Measurements from ENCODE around the gene MCM8. TPM values are rescaled to one million over a fixed set of nuclear protein-coding genes. Genes with fewer than 3 reads are reported as not detected.

The MCM8 gene
- total RNA-seq, 2 experiments from 2014 or later = 43.7 to 58.2 TPM

DNA sequence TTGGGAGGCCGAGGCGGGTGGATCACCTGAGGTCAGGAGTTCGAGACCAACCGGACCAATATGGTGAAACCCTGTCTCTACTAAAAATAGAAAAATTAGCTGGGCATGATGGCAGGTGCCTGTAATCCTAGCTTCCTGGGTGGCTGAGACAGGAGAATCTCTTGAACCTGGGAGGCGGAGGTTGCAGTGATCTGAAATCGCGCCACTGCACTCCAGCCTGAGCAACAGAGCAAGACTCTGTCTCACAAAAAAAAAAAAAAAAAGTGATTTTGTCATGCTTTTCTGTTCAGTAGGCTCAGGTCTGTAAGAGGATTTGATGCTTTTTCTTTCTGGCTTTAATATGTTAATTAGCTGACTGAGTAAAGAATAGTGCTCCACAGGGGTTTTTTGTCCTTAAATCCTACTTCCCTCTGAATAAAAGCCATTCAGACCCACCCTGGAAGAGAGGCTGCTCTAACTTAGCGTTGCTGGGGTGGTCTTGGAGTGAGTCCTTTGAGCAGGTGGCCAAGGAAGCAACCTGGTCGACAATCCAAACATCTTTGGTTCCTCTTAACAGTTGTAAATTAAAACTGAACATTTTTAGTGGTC, 19.0 kb downstream of the MCM8 start:
- Histone ChIP-seq H3K4me3 (ENCODE audit: low read depth, low read length, poor library complexity, severe bottlenecking) (no peak overlapping the region), H3K27ac (ENCODE audit: low read depth, low read length, poor library complexity, severe bottlenecking) (no peak overlapping the region), H3K9me2 (ENCODE audit: insufficient read depth, low read length) (no peaks in the 10 kb centered on the region), H3K9me3 (ENCODE audit: low read length) (no peaks in the 10 kb centered on the region), H2AFZ (ENCODE audit: low read length) (no peak overlapping the region), H3K4me2 (ENCODE audit: low read length) (no peak overlapping the region), H3K4me1 (ENCODE audit: insufficient read depth, low read length, poor library complexity, severe bottlenecking) (no peaks in the 10 kb centered on the region), H4K20me1 (ENCODE audit: insufficient read depth, low read length) (no peaks in the 10 kb centered on the region), H3K79me2 (ENCODE audit: insufficient read depth, low read depth, low read length) (0 out of 2 replicates have a peak, but pooled peaks cover 2% of the 10 kb centered on the region), H3K36me3 (ENCODE audit: insufficient read depth, low read length) (peaks cover 98% of the 10 kb centered on the region)
- TF ChIP-seq EZH2phosphoT487 (IDR thresholded peaks at IDR 0.05; ENCODE audit: borderline replicate concordance, low read depth, low read length) = no peak
- TF ChIP-seq, protein P1, sequence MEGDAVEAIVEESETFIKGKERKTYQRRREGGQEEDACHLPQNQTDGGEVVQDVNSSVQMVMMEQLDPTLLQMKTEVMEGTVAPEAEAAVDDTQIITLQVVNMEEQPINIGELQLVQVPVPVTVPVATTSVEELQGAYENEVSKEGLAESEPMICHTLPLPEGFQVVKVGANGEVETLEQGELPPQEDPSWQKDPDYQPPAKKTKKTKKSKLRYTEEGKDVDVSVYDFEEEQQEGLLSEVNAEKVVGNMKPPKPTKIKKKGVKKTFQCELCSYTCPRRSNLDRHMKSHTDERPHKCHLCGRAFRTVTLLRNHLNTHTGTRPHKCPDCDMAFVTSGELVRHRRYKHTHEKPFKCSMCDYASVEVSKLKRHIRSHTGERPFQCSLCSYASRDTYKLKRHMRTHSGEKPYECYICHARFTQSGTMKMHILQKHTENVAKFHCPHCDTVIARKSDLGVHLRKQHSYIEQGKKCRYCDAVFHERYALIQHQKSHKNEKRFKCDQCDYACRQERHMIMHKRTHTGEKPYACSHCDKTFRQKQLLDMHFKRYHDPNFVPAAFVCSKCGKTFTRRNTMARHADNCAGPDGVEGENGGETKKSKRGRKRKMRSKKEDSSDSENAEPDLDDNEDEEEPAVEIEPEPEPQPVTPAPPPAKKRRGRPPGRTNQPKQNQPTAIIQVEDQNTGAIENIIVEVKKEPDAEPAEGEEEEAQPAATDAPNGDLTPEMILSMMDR (conservative IDR thresholded peaks at IDR 0.05; ENCODE audit: low read length) = no peak
- no peak for DNase-seq (ENCODE audit: low spot score)
- ChIA-PET POLR2A (interaction anchor here (0.6 to 0.7 kb wide), 3 partner anchors 19 to 87 kb away, joined by 3 to 5 read pairs (median 4); partner anchors contain the start of genes MCM8 and TRMT6), CTCF (ENCODE audit: unreplicated experiment) (no interaction called here)
- intact Hi-C loops (cut with micrococcal nuclease; ENCODE audit: unreplicated experiment) = no loop called here
- BruUV-seq (replicated peaks) = no TSS peak

DNA sequence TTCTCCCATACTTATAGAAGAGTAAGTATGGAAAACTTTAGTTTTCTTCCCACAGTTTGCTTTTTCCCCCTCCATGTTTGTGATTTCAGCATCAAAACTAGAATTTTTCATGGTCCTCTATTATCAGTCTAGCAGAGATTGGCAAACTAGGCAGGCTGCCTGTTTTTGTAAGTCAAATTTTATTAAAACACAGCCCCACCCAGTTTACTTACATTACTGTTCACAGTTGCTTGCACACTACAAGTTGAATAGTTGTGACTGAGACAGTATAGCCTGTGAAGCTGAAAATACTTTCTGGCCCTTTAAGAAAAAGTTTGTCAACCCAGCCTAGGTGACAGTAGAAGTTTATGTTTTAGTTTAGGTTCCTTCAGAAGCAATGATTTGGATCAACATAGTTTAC, 19.5 kb downstream of the MCM8 start:
- no peak for DNase-seq (ENCODE audit: low spot score)
- ChIA-PET POLR2A (interaction anchor here (0.6 to 0.7 kb wide), 2 partner anchors 22 to 87 kb away, joined by 3 to 4 read pairs; no protein-coding TSS in a partner anchor), CTCF (ENCODE audit: unreplicated experiment) (no interaction called here)
- no peaks in the 10 kb centered on the region for H4K20me1 ChIP-seq (ENCODE audit: insufficient read depth, low read length)
- H3K27ac ChIP-seq (ENCODE audit: low read depth, low read length, poor library complexity, severe bottlenecking) = no peak overlapping the region
- H3K36me3 ChIP-seq (ENCODE audit: insufficient read depth, low read length) = peaks cover 98% of the 10 kb centered on the region
- H3K79me2 ChIP-seq (ENCODE audit: insufficient read depth, low read depth, low read length) = no peaks in the 10 kb centered on the region
- TF ChIP-seq, protein P1 (conservative IDR thresholded peaks at IDR 0.05; ENCODE audit: low read length) = no peak
- TF ChIP-seq EZH2phosphoT487 (IDR thresholded peaks at IDR 0.05; ENCODE audit: borderline replicate concordance, low read depth, low read length) = no peak
- no peaks in the 10 kb centered on the region for H3K4me1 ChIP-seq (ENCODE audit: insufficient read depth, low read length, poor library complexity, severe bottlenecking)
- H3K4me3 ChIP-seq (ENCODE audit: low read depth, low read length, poor library complexity, severe bottlenecking) = no peak overlapping the region
- no peaks in the 10 kb centered on the region for H3K9me3 ChIP-seq (ENCODE audit: low read length)
- intact Hi-C loops (cut with micrococcal nuclease; ENCODE audit: unreplicated experiment) = no loop called here
- H3K9me2 ChIP-seq (ENCODE audit: insufficient read depth, low read length) = no peaks in the 10 kb centered on the region
- no peak overlapping the region for H3K4me2 ChIP-seq (ENCODE audit: low read length)
- BruUV-seq (replicated peaks) = no TSS peak
- H2AFZ ChIP-seq (ENCODE audit: low read length) = no peak overlapping the region

DNA sequence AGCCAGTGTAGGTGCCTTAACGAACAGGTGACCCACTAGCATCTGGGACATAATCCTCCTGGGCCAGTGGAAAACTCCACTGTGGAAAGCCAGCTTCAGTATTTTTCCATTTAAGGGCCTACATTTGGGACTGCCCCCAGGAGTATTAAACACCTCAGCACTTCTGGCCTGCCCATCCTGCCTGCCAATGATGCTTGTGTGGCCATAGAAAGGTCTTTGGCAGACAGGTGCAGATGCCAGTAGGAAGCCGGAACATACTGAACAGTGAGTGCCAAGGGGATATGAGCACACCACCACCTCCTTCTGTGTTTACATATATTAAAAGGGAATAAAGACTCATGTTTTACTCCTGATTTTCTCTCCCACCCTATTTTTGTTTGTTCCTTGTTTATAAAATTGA, 19.9 kb downstream of the MCM8 start:
- Histone ChIP-seq H3K36me3 (ENCODE audit: insufficient read depth, low read length) (peaks cover 98% of the 10 kb centered on the region), H3K4me2 (ENCODE audit: low read length) (no peak overlapping the region), H3K9me2 (ENCODE audit: insufficient read depth, low read length) (no peaks in the 10 kb centered on the region), H3K79me2 (ENCODE audit: insufficient read depth, low read depth, low read length) (no peaks in the 10 kb centered on the region), H3K4me3 (ENCODE audit: low read depth, low read length, poor library complexity, severe bottlenecking) (no peak overlapping the region), H3K9me3 (ENCODE audit: low read length) (no peaks in the 10 kb centered on the region), H3K4me1 (ENCODE audit: insufficient read depth, low read length, poor library complexity, severe bottlenecking) (no peaks in the 10 kb centered on the region), H3K27ac (ENCODE audit: low read depth, low read length, poor library complexity, severe bottlenecking) (no peak overlapping the region), H4K20me1 (ENCODE audit: insufficient read depth, low read length) (no peaks in the 10 kb centered on the region), H2AFZ (ENCODE audit: low read length) (no peak overlapping the region)
- no TSS peak for BruUV-seq (replicated peaks)
- intact Hi-C loops (cut with micrococcal nuclease; ENCODE audit: unreplicated experiment) = no loop called here
- ChIA-PET CTCF (ENCODE audit: unreplicated experiment) (no interaction called here), POLR2A (no interaction called here)
- TF ChIP-seq, protein P1 (conservative IDR thresholded peaks at IDR 0.05; ENCODE audit: low read length) = no peak
- TF ChIP-seq EZH2phosphoT487 (IDR thresholded peaks at IDR 0.05; ENCODE audit: borderline replicate concordance, low read depth, low read length) = no peak
- DNase-seq (ENCODE audit: low spot score) = no peak

Measured in OCI-LY7 (cell line).